Spleen (tissue), 11 donors: Measurements from ENCODE around the gene IGSF9. TPM values are rescaled to one million over a fixed set of nuclear protein-coding genes. Genes with fewer than 3 reads are reported as not detected.
A peak's percentile ranks its signal among the peaks of the same experiment; 100 is the strongest.
"Not testable (repeated sequence)": the region's sequence is repeated elsewhere in the genome, so short reads cannot be mapped to it uniquely, and the experiment has no call there.

ENCODE experiments used
- DNase-seq: peaks from one replicate; pipeline ENCODE4 v3.0.0-alpha.2; 2020
- H3K27ac ChIP-seq, 8 donors: fragments of 200-600 bp; sonication (generic) in 7 of 8; 1 replicate in 4 of 8; 2 replicates in 4 of 8; pipeline versions ENCODE4 v1.5.0 to v1.8.0; 2016 to 2021; ENCODE audit warnings: inconsistent platforms in 4 of 8, mild to moderate bottlenecking in 4 of 8, moderate library complexity in 1 of 8
- H3K27me3 ChIP-seq, 7 donors: fragments of 200-600 bp; sonication (generic) in 6 of 7; replicated peaks in 1 of 7; 1 replicate in 4 of 7; 2 replicates in 3 of 7; pipeline versions ENCODE4 v1.5.0 to v1.8.0; 2016 to 2021; ENCODE audit warnings: inconsistent platforms in 3 of 7, mild to moderate bottlenecking in 1 of 7
- H3K36me3 ChIP-seq, 6 donors: fragments of 200-600 bp; sonication (generic) in 5 of 6; 1 replicate in 4 of 6; 2 replicates in 2 of 6; pipeline versions ENCODE4 v1.5.0 to v1.8.0; 2016 to 2021; ENCODE audit warnings: inconsistent platforms in 2 of 6
- H3K4me1 ChIP-seq, 6 donors: fragments of 200-600 bp; sonication (generic) in 5 of 6; 1 replicate in 3 of 6; 2 replicates in 3 of 6; pipeline versions ENCODE4 v1.5.0 to v1.8.0; 2016 to 2021; ENCODE audit warnings: inconsistent platforms in 3 of 6
- H3K4me3 ChIP-seq, 8 donors: fragments of 200-600 bp; sonication (generic) in 7 of 8; 1 replicate in 4 of 8; 2 replicates in 4 of 8; pipeline versions ENCODE4 v1.5.0 to v1.8.0; 2016 to 2021; ENCODE audit warnings: inconsistent platforms in 4 of 8, mild to moderate bottlenecking in 4 of 8, moderate library complexity in 2 of 8
- H3K9me3 ChIP-seq, 8 donors: fragments of 200-600 bp; sonication (generic) in 7 of 8; 1 replicate in 4 of 8; 2 replicates in 4 of 8; pipeline versions ENCODE4 v1.5.0 to v1.8.0; 2016 to 2021; ENCODE audit warnings: inconsistent platforms in 4 of 8
- POLR2A ChIP-seq, 3 donors: fragments of 450-650 bp; IDR thresholded peaks; one replicate each; pipeline ENCODE4 v1.5.1; 2017; ENCODE audit warnings: antibody characterized with exemption in 3 of 3, mild to moderate bottlenecking in 1 of 3
- POLR2AphosphoS5 ChIP-seq, 3 donors: sonication (generic); formaldehyde crosslinking; IDR thresholded peaks; one replicate each; pipeline ENCODE4 v1.5.1; 2017; ENCODE audit warnings: antibody characterized with exemption in 3 of 3
- WGBS, 5 donors: extraction: QIAGEN DNeasy Blood & Tissue Kit in 3 of 5; methylation state at CpG; one replicate each; pipeline versions ENCODE4 v1.1.5 to v1.1.7; 2013 to 2018; 5-methylcytosine and 5-hydroxymethylcytosine counted together
- intact Hi-C: fragments of 100-400 bp; cut with DNase I; formaldehyde crosslinking; loops from one replicate; pipeline ENCODE4 v1.15.0; 2023; ENCODE audit warnings: low total_unique reads
- polyA plus RNA-seq, 3 donors: library from polyadenylated mRNA; stranded (reverse); fragments of 200-250 nt; gene quantifications; one replicate each; pipeline ENCODE4 v1.2.1, GENCODE V29; 2013
- total RNA-seq, 7 donors: library from RNA; depleted of rRNA in 3 of 7; stranded (reverse); fragments of >200 nt in 3 of 7; fragmentation: NEBNext Ultra II Directional in 4 of 7; extraction: Animal tissue kit (Norgen Biotek cat#: 25700) in 4 of 7; gene quantifications; one replicate each; pipeline versions ENCODE4 v1.1.0 to v1.2.1, GENCODE V29; 2016 to 2021
- TF ChIP-seq, protein P1 (sequence below), 11 experiments: fragments of 200-600 bp in 7 of 11; fragments of 450-650 bp in 4 of 11; sonication (generic) in 4 of 11; IDR thresholded peaks in 8 of 11; conservative IDR thresholded peaks in 3 of 11; 1 replicate in 7 of 11; 2 replicates in 4 of 11; pipeline versions ENCODE4 v1.4.0 to v1.8.0; 2016 to 2021; ENCODE audit warnings: antibody characterized with exemption in 11 of 11, inconsistent platforms in 4 of 11, mild to moderate bottlenecking in 1 of 11
- donor health status: healthy with polysubstance abuse.
- donor health status: DM: no; HTN: no; CAD: no; lungs with moderate emphysema.
- donor health status: DM: no; HTN: no; CAD: no.
- donor health status: Bipolar disorder and iron deficiency.
- donor health status: healthy.
- donor health status: DM: no; HTN: no; CAD: no.
- donor health status: DM: yes; HTN: yes; CAD: no.

The IGSF9 gene
- total and polyA plus RNA-seq, 10 donors, result 0.12 to 2.1 (median 0.95) TPM

- Histone ChIP-seq H3K4me1 (peaks cover 6 to 63% (median 29%) of the 10 kb centered on the region in 6 donors), H3K36me3 (no peaks in the 10 kb centered on the region), H3K27ac (peak within 1 kb of the TSS in 1 of 8 donors; percentile 43), H3K27me3 (no peaks in the 10 kb centered on the region), H3K9me3 (peaks cover 0 to 7% (median 0%) of the 10 kb centered on the region in 8 donors), H3K4me3 (no peak within 1 kb of the TSS)
- no peak for TF ChIP-seq POLR2A (IDR thresholded peaks at IDR 0.05)
- TF ChIP-seq, protein P1, sequence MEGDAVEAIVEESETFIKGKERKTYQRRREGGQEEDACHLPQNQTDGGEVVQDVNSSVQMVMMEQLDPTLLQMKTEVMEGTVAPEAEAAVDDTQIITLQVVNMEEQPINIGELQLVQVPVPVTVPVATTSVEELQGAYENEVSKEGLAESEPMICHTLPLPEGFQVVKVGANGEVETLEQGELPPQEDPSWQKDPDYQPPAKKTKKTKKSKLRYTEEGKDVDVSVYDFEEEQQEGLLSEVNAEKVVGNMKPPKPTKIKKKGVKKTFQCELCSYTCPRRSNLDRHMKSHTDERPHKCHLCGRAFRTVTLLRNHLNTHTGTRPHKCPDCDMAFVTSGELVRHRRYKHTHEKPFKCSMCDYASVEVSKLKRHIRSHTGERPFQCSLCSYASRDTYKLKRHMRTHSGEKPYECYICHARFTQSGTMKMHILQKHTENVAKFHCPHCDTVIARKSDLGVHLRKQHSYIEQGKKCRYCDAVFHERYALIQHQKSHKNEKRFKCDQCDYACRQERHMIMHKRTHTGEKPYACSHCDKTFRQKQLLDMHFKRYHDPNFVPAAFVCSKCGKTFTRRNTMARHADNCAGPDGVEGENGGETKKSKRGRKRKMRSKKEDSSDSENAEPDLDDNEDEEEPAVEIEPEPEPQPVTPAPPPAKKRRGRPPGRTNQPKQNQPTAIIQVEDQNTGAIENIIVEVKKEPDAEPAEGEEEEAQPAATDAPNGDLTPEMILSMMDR (IDR thresholded peaks at IDR 0.05 in 8 of 11, conservative IDR thresholded peaks at IDR 0.05 in 3 of 11), result no peak
- peak in 2 of 3 donors; percentile 50 to 75 for TF ChIP-seq POLR2AphosphoS5 (IDR thresholded peaks at IDR 0.05)
- WGBS, 5 donors, result 30 to 51% (median 37%) methylated on average over 20 to 30 of the region's 30 CpGs
- intact Hi-C loops, result no loop called here
- peak; percentile 88 for DNase-seq
Measured at GRCh38 chr1:159900086-159900680, 45.2 kb downstream of the IGSF9 start, which contains the start of gene CFAP45. TSS of gene CFAP45 (minus strand) at chr1:159900165. CDS start at chr1:159900098, 67 bp downstream.

- H3K27me3 ChIP-seq, H3K4me3 ChIP-seq, H3K9me3 ChIP-seq, H3K36me3 ChIP-seq, DNase-seq, intact Hi-C loops: not testable (repeated sequence)
- WGBS, 5 donors, result 89 to 97% (median 94%) methylated on average over 11 to 15 of the region's 15 CpGs
- peak overlapping the region in 1 of 8 donors; percentile 43 for H3K27ac ChIP-seq
- peaks cover 6 to 68% (median 31%) of the 10 kb centered on the region in 6 donors for H3K4me1 ChIP-seq
Measured at GRCh38 chr1:159899634-159900033, 45.8 kb downstream of the IGSF9 start.

GRCh38 chr1:159898527-159898926 lies 46.9 kb downstream of the IGSF9 start:
- WGBS, 5 donors, result 83 to 91% (median 86%) methylated on average over 3 of the region's 3 CpGs
- Histone ChIP-seq H3K27ac (peak overlapping the region in 1 of 8 donors; percentile 30), H3K4me1 (peaks cover 6 to 70% (median 31%) of the 10 kb centered on the region in 6 donors), H3K9me3 (no peaks in the 10 kb centered on the region), H3K27me3 (no peaks in the 10 kb centered on the region), H3K4me3 (no peak overlapping the region), H3K36me3 (no peaks in the 10 kb centered on the region)
- intact Hi-C loops, result no loop called here
- TF ChIP-seq, protein P1 (IDR thresholded peaks at IDR 0.05 in 8 of 11, conservative IDR thresholded peaks at IDR 0.05 in 3 of 11), result no peak
- TF ChIP-seq POLR2A (IDR thresholded peaks at IDR 0.05) (no peak), POLR2AphosphoS5 (IDR thresholded peaks at IDR 0.05) (no peak)
- DNase-seq, result no peak

DNA sequence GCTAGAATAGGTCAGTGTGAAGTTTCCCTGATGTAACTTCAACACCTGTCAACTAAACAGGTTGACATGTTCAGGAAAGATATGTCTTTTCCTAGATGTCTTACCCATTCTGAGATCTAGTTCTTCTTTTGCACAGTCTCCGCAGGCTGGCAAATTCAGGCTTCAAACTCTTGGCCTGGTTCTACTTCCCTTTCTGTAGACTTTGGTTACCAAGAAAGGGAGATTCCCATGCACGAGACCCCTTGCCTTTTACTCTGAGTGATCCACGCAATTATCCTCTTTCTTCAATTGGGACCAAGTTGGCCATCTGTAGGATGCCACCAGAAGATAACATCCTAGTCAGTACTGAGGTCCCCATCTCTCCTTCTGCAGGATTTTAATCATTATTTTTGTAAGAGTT lies 47.5 kb downstream of the IGSF9 start:
- H3K4me3 ChIP-seq, result no peak overlapping the region
- 45 to 70% (median 48%) methylated on average over 3 of the region's 3 CpGs for WGBS, 5 donors
- H3K9me3 ChIP-seq, result no peaks in the 10 kb centered on the region
- peaks cover 6 to 70% (median 31%) of the 10 kb centered on the region in 6 donors for H3K4me1 ChIP-seq
- H3K27ac ChIP-seq, result peak overlapping the region in 2 of 8 donors; percentile 6 to 30
- H3K27me3 ChIP-seq, result no peaks in the 10 kb centered on the region
- TF ChIP-seq POLR2AphosphoS5 (IDR thresholded peaks at IDR 0.05) (no peak), POLR2A (IDR thresholded peaks at IDR 0.05) (no peak)
- TF ChIP-seq, protein P1 (IDR thresholded peaks at IDR 0.05 in 8 of 11, conservative IDR thresholded peaks at IDR 0.05 in 3 of 11), result no peak
- intact Hi-C loops, result no loop called here
- no peak for DNase-seq
- H3K36me3 ChIP-seq, result no peaks in the 10 kb centered on the region
